GM12865 (cell line): ENCODE data around the gene PWWP2B.

ENCODE experiments used
- DNase-seq: peaks from one replicate; pipeline ENCODE4 v3.0.0; 2010; ENCODE audit warnings: low read depth
- H3K4me3 ChIP-seq: 2 replicates; pipeline ENCODE4 v1.5.1; 2011; ENCODE audit warnings: mild to moderate bottlenecking, low read depth, low read length, control low read depth
- CTCF ChIP-seq: IDR thresholded peaks from 2 replicates; pipeline ENCODE4 v1.5.1; 2011; ENCODE audit warnings: low read length, control low read depth, low read depth, inconsistent platforms; ENCODE audit not compliant: insufficient read depth; ENCODE audit errors: missing control alignments

Gene PWWP2B

GRCh38 chr10:132421847-132422751, 25.1 kb downstream of the PWWP2B start:
- no peak overlapping the region for H3K4me3 ChIP-seq
- no peak for DNase-seq
- TF ChIP-seq CTCF = no peak

- no peak for TF ChIP-seq CTCF
- no peak for DNase-seq
- H3K4me3 ChIP-seq = no peak overlapping the region
Observed at GRCh38 chr10:132422903-132423825, 26.2 kb downstream of the PWWP2B start.

- H3K4me3 ChIP-seq = no peak overlapping the region
- no peak for TF ChIP-seq CTCF
- DNase-seq = no peak
Observed at GRCh38 chr10:132423966-132424861, 27.2 kb downstream of the PWWP2B start.

- TF ChIP-seq CTCF = no peak
- no peak overlapping the region for H3K4me3 ChIP-seq
- no peak for DNase-seq
Observed at GRCh38 chr10:132425029-132425756, 28.2 kb downstream of the PWWP2B start.

GRCh38 chr10:132425757-132426155, 28.8 kb downstream of the PWWP2B start:
- no peak for DNase-seq
- TF ChIP-seq CTCF = no peak
- H3K4me3 ChIP-seq = no peak overlapping the region
